WI38 (cell line): ENCODE results near the gene CPNE4.

Experiments used
- H3K4me3 ChIP-seq: 2 replicates; pipeline ENCODE4 v1.5.1; 2011; ENCODE audit warnings: low read depth, mild to moderate bottlenecking, control low read depth, low read length
- TF ChIP-seq, protein P1 (sequence below): IDR thresholded peaks from 2 replicates; pipeline ENCODE4 v1.5.1; 2012; ENCODE audit warnings: low read depth, mild to moderate bottlenecking, control low read depth, low read length

The CPNE4 gene

DNA sequence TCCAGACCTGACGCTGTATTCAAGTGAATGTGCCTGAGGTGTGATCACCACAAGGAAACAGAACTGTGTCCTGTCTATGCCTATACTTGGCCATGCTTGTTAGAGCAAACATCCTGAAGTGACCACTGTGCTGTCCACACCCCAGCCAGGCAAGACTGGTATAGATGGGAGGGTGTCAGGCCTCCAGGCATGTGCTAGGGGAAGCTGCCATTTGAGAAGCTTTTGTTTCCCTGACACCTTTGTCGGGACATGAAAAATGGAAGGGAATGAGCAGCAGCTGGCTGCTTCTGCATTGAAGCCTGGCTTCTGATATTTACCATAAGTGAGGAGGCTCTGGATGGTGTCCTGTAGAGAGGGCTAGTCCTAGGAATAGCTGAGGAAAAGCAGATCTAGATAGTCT, 106.2 kb downstream of the CPNE4 start:
- no peak overlapping the region for H3K4me3 ChIP-seq
- TF ChIP-seq, protein P1, sequence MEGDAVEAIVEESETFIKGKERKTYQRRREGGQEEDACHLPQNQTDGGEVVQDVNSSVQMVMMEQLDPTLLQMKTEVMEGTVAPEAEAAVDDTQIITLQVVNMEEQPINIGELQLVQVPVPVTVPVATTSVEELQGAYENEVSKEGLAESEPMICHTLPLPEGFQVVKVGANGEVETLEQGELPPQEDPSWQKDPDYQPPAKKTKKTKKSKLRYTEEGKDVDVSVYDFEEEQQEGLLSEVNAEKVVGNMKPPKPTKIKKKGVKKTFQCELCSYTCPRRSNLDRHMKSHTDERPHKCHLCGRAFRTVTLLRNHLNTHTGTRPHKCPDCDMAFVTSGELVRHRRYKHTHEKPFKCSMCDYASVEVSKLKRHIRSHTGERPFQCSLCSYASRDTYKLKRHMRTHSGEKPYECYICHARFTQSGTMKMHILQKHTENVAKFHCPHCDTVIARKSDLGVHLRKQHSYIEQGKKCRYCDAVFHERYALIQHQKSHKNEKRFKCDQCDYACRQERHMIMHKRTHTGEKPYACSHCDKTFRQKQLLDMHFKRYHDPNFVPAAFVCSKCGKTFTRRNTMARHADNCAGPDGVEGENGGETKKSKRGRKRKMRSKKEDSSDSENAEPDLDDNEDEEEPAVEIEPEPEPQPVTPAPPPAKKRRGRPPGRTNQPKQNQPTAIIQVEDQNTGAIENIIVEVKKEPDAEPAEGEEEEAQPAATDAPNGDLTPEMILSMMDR: no peak

DNA sequence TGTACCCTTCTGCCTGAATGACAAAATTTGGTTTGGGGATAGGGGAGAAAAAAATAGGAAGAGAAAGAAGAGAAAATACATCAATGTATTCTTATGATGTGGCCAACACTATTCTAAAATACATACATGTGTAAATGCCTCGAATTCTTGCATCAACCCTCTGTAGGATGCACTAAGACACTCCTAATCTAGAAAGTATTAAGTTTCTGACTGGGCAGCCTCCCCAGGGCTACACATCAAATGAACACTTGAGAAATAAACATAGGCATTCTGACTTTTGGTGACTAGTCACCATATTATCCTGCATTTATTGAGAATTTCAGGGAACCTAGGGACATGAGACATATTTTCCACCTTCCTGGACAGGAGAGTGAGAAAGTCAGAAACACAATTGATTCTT, 109.2 kb downstream of the CPNE4 start:
- H3K4me3 ChIP-seq: no peak overlapping the region
- TF ChIP-seq, protein P1: no peak

DNA sequence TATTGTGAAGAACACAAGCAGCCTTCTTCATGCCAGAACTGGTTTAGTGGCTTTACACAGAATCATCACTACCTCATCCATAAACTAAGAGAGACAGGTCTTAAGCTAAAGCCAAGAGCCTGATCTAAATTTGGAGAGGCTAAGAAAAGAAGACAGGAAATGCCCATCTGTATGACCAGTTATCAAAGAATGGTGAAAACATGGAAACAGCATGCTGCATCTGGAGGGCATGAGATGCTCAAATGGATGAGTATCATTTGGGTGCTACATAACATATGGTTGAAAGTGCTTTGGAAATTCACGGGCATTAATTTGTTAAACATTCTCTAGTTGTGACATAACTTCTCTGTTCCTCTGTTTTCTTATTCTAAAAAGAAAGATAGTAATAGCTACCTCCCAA, 112.5 kb downstream of the CPNE4 start:
- no peak overlapping the region for H3K4me3 ChIP-seq

DNA sequence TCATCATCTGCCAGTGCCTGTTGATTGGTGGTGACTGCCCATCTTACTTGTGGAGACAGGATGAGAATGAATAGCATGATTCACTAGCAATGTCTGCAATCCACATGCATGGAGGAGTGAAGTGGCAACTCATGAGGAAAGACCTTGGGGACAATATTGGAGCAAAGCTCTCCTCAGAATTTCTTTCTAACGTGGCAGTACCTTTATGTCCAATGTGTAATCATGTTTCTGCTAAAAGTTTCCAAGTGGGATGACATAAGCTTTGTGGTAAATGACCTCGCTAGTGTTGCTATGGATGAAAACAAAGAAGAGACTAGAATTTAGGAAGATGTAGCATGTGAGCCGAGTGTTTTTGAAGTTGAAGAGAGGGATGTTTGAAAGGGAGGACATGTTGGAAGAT, 117.8 kb downstream of the CPNE4 start:
- TF ChIP-seq, protein P1: no peak
- H3K4me3 ChIP-seq: no peak overlapping the region

More for the DNA sequence above, 112.5 kb downstream of the CPNE4 start:
- TF ChIP-seq, protein P1: no peak

DNA sequence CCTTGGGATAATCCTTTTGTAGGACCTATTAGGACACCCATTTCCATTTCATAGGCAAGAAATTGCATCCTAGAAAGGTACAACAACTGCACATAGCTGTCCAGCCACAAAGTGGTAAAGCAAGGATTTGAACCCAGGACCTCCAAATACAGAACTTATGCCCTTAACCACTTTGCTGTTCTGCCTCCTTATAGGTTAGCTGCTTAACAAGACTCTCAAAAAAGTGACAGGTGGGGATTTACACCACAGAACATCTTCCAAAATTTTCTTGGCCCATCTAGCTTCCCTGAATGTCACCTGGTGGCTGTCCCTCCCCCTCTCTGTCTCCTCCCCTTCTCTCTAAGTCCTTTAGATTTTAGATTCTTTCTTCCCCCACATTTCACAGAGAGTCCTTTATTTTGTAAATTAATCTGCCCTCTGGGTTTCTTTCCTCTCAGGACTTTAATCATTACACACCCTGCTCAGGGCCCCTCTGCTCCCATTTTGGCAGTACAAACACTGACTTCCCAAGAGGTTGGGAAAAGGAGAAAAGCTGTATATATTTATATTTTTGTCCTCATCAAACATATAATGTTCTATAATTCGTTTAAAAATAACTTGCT, 120.6 kb downstream of the CPNE4 start:
- TF ChIP-seq, protein P1: no peak
- no peak overlapping the region for H3K4me3 ChIP-seq

DNA sequence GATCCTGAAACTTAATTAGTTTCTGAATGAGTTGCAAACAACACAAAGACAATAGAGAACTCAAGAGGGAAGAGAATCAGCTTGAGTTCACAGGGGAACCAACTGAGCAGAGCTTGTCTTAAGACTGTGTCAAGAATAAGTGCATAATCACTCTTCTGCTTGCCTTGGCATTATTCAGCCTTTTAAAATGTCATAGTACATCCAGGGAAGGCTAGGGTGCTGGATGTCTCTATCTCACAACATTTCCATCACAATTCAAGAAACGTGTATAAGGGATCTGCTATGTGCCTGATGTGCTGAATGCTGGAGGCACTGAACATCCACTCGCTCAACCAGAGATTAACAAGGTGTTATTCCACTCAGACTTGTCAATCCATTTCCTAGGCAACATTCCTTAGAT, 122.6 kb downstream of the CPNE4 start:
- TF ChIP-seq, protein P1: no peak

DNA sequence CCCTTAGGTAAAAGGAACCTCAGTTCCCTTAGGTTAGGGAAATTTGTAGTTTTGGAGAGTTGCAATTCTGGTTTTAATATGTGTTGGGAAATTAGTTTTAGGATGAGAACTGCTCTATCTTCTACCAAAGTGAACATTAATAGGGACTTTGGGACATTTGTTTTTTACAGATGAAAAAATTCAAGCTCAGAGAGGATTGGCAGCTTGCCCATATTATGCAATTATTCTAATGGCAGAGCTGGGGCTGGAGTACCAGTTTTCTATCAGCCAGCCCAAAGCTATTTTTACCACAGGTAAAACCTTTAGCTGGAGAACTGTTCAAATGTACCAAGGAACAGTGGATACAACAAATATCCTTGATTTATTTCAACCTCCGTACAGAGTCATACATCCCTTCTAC, 127.0 kb downstream of the CPNE4 start:
- no peak overlapping the region for H3K4me3 ChIP-seq
- TF ChIP-seq, protein P1: no peak

More for the DNA sequence above, 122.6 kb downstream of the CPNE4 start:
- H3K4me3 ChIP-seq: no peak overlapping the region
